ENCODE data around the gene CHAD. TPM values are rescaled to one million over a fixed set of nuclear protein-coding genes. Genes with fewer than 3 reads are reported as not detected.
A peak's percentile ranks its signal among the peaks of the same experiment; 100 is the strongest.

Gene CHAD
- total and polyA plus RNA-seq, 2 of the 13 experiments (the other 11 are each of a cell fraction or from before 2014, with no cell fraction given), result 1.4 TPM; not detected in 1

GRCh38 chr17:50458701-50459676 is 9.7 kb downstream of the CHAD start (continued):
- TF ChIP-seq, protein P1, sequence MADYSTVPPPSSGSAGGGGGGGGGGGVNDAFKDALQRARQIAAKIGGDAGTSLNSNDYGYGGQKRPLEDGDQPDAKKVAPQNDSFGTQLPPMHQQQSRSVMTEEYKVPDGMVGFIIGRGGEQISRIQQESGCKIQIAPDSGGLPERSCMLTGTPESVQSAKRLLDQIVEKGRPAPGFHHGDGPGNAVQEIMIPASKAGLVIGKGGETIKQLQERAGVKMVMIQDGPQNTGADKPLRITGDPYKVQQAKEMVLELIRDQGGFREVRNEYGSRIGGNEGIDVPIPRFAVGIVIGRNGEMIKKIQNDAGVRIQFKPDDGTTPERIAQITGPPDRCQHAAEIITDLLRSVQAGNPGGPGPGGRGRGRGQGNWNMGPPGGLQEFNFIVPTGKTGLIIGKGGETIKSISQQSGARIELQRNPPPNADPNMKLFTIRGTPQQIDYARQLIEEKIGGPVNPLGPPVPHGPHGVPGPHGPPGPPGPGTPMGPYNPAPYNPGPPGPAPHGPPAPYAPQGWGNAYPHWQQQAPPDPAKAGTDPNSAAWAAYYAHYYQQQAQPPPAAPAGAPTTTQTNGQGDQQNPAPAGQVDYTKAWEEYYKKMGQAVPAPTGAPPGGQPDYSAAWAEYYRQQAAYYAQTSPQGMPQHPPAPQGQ (CRISPR knock-in tag; IDR thresholded peaks at IDR 0.05; ENCODE audit: borderline replicate concordance), result no peak
- TF ChIP-seq MEF2D (CRISPR knock-in tag; IDR thresholded peaks at IDR 0.05) (peak; percentile 76; the same call in 1 of the 2 replicates), MYPOP (CRISPR knock-in tag; IDR thresholded peaks at IDR 0.05) (peak; percentile 69; the same call in 1 of the 2 replicates), ZNF576 (CRISPR knock-in tag; IDR thresholded peaks at IDR 0.05) (0 out of 2 replicates have a peak, but pooled peaks have one; percentile 30), SOX13 (IDR thresholded peaks at IDR 0.05) (no peak; the same call in 1 of the 2 replicates), SOX13 (CRISPR knock-in tag; conservative IDR thresholded peaks at IDR 0.05 in 1 of 2, IDR thresholded peaks at IDR 0.05 in 1 of 2) (peak in 1 of 2 experiments; percentile 60; a peak in 1 of 4 replicates), POLR2A (IDR thresholded peaks at IDR 0.05; ENCODE audit: insufficient read depth in 1 of 2, low read depth in 2 of 2, low read length in 2 of 2) (peak; percentile 20 to 31; a peak in 2 of 4 replicates), SETDB1 (CRISPR knock-in tag; IDR thresholded peaks at IDR 0.05; ENCODE audit: borderline replicate concordance) (no peak), POGZ (CRISPR knock-in tag; IDR thresholded peaks at IDR 0.05) (peak; percentile 58; the same call in 1 of the 2 replicates), ZNF549 (CRISPR knock-in tag; IDR thresholded peaks at IDR 0.05) (no peak), JUNB (CRISPR knock-in tag; IDR thresholded peaks at IDR 0.05; ENCODE audit: borderline replicate concordance) (peak; percentile 45; the same call in 1 of the 2 replicates)
- TF ChIP-seq, protein P2, sequence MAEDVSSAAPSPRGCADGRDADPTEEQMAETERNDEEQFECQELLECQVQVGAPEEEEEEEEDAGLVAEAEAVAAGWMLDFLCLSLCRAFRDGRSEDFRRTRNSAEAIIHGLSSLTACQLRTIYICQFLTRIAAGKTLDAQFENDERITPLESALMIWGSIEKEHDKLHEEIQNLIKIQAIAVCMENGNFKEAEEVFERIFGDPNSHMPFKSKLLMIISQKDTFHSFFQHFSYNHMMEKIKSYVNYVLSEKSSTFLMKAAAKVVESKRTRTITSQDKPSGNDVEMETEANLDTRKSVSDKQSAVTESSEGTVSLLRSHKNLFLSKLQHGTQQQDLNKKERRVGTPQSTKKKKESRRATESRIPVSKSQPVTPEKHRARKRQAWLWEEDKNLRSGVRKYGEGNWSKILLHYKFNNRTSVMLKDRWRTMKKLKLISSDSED (CRISPR knock-in tag; IDR thresholded peaks at IDR 0.05), result no peak
- TF ChIP-seq, protein P3, sequence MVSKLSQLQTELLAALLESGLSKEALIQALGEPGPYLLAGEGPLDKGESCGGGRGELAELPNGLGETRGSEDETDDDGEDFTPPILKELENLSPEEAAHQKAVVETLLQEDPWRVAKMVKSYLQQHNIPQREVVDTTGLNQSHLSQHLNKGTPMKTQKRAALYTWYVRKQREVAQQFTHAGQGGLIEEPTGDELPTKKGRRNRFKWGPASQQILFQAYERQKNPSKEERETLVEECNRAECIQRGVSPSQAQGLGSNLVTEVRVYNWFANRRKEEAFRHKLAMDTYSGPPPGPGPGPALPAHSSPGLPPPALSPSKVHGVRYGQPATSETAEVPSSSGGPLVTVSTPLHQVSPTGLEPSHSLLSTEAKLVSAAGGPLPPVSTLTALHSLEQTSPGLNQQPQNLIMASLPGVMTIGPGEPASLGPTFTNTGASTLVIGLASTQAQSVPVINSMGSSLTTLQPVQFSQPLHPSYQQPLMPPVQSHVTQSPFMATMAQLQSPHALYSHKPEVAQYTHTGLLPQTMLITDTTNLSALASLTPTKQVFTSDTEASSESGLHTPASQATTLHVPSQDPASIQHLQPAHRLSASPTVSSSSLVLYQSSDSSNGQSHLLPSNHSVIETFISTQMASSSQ (IDR thresholded peaks at IDR 0.05; ENCODE audit: low read depth), result no peak
- TF ChIP-seq, protein P3 (CRISPR knock-in tag; IDR thresholded peaks at IDR 0.05; ENCODE audit: borderline replicate concordance), result no peak; the same call in 1 of the 2 replicates
